SHP77 treated with DMSO at 0.1 percent for 48 hours (cell line): ENCODE measurements around the gene IGF1R.

Experiments used
- DNase-seq: peaks from one replicate; lab custom pipeline; 2025; lab: John Stamatoyannopoulos, UW

The IGF1R gene

DNA sequence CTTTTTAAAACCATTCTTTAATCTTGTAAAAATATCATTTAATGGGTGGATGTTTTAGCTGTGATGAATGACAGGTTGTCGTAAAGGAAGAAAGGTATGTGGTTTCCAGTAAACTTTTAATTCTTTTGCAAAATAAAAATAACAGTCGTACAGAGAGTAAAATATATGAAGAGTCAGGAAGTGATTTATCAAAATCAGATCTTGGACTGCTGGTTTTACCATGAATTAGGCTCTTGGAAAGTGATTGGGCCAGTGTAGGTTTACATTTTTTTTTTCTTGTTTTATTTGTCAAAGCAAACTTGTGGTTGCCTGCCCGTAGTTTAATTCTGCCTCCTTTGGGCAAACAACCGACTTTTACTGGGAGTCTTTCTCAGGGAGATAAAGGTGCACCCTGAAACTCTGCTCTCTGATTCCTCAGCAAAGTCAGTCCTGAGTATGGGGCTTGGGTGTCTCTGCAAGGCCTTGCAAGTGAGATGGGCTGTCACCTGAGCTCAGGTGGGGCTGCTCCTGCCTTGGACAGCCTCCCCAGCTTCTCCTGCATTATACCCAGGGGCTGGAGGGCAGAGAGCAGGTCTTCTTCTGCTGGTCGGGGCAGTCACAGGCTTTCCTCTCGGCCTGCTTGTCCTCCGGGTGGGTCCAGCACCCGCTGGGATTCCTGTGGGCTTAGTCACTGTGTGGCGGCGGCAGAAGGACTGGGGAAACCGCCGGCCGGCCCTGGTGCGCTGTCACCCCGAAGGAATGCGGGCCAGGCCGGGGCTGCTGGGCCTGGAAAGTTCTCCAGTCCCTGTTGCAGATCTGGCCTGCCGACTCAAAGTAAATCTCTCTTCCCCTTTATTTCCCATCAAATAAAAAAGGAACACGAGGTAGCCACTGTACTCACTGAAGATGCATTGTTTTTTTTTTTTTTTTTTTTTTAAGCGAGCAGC, 79.0 kb downstream of the IGF1R start:
- DNase-seq = no peak

DNA sequence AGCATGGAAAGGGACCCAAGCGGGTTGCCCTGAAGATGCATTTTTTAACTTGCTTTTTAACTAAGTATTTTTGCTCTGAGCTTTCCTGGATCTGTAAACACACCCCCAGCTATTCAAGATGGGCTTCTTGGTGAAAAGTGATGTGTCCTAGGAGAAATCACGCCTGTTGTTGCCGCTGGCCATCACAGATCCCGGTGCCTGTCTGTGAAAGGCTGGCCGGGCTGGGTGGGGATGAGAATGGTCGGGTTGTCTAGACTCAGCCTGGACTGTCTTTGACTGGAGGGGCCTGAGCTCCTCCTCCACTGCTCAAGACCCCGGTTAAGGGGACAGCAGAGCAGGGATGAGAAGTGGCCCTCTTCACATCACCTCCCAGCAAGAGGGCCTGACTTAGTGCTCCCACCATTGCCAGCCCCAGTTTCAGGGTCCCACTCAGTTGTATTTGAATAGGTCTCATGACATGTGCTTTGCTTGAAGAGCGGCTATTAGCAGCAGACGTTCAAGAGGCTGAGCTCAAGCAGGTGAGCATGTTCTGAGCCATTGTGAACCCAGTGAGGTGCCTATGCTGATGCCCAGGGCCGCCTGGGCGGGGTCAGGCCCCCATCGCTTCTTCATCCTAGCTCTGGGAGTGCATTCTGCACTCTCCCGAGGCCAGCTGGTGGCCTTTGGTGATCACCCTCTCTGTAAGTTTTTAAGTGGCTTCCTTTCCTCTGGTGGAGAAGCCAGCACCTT, 79.9 kb downstream of the IGF1R start:
- DNase-seq = no peak

DNA sequence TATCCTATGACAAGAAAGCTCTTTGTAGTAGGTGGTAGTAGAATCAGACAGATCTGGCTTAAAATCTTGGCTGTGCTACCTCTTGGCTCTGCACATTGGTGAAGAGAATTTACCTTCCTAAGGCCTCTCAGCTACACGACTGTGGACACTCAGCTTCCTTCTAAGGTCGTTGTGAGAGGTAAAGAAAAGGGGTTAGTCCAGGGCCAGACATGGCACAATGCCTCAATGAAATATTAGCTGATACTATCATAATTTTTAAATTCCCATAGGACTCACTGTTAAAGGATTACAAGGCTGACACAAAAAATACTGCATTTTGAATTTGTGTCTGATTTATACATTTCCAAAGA, 80.4 kb downstream of the IGF1R start:
- no peak for DNase-seq

DNA sequence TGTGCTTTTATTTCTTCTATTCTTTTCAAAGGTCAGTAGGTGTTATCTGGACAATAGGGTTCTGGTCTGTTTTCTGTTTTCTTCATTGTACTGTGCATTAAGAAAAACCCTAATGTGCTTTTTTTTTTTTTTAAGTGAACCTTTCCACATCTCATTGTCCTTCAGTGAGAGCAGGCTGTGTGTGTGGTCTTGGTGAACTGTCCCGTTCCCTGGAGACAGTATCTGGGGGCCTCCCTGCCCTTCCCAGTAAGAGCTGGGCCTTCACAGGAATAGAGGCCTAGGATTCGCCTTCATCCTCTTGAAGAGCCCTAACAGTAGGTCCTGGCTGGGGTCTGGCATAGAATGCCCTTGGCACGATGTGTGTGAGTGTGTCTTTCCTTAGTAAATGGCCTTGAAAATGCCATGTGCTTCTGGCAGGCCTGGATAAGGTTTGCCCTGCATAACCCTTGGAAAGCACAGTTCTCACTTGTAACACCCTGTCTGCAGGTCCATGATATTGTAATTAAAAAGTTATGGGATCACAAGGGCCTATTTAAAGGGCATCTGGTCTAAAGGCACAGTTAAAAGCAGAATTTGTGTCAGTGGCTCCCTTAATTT, 81.2 kb downstream of the IGF1R start:
- DNase-seq = no peak

DNA sequence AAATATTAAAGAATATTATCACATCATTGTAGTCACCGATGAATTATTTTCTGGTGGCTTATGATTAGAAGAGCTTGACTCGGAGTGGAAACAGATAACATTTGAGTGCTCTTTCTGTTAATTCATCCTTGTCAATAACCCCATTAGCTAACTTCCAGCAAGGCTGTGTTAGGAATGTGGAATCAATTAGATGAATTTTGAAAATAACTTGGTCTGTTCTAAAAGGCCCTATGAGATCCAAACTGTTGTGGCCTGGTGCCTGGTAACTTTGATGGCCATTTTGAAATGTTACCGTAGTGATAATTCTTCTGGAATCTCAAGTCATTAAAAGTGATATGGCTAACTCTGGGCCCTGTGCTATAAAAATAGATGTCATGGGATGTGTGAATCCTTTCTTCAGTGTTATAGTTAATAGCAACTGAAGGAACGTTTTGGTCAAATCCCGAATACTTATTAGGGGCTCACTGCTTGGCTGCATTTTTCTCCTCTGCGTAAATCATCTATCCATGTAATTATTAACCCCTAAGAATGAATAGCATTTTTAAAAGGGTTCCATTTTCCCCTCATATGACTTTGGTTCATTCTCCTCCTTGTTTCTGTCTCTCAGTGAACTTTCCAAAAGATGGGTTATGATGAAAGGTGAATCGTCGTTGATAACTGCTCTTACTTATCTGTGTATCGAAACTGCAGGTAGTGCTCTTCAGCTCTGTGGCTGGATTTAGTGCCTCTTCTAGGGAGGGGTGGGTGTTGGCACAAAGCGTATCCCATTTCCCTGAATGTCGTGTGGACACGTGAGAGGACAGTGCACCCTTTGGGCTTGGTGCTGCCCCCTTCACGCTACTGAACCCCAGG, 82.7 kb downstream of the IGF1R start:
- no peak for DNase-seq

DNA sequence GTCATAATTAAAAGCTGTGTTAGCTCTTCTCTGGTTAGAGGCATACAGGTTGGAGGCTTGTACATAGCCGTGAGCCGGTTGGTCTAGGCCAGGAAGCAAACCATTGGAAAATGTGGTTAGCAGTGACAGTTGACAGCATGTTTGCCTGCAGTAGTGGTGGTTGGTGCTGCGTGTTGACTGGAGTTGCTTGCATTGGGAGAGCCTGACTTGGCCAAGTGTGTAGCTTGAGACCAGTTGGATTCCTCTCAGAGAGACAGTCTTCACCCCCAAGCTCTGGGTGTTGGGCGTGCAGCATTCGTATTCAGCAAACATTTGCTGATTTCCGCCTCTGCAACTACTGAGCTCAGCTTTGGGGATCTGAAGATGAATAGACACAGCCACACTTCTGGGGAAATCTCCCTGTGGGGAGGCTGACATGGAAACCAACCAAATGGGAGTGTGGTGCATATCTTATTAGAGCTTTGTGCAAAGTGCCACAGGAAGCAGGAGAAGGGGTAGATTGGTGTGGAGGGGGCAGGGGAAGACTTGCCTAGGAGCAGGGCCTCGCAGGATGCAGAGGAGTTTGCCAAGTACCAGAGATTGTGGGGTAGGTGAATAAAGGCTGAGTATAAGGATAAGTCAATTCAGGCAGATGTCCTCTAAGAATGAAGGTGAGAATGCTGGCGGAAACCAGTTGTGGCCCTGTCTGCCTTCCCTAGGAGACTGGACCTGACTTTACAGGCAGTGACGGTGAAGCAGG, 83.5 kb downstream of the IGF1R start:
- no peak for DNase-seq

DNA sequence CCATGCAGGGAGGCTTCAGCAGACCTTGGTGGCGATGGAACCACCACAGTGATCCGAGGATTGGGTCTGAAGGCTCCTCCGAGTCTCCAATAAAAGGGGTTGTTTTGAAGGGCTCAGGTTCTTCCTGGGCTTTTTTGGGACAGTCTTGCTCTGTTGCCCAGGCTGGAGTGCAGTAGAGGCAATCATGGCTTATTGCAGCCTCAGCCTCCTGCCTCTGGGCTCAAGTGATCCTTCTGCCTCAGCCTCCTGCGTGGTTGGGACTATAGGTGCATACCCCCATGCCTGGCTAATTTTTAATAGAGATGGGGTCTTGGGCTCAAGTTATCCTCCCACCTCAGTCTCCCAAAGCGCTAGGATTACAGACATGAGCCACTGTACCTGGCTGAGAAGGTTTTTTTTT, 84.8 kb downstream of the IGF1R start:
- no peak for DNase-seq

DNA sequence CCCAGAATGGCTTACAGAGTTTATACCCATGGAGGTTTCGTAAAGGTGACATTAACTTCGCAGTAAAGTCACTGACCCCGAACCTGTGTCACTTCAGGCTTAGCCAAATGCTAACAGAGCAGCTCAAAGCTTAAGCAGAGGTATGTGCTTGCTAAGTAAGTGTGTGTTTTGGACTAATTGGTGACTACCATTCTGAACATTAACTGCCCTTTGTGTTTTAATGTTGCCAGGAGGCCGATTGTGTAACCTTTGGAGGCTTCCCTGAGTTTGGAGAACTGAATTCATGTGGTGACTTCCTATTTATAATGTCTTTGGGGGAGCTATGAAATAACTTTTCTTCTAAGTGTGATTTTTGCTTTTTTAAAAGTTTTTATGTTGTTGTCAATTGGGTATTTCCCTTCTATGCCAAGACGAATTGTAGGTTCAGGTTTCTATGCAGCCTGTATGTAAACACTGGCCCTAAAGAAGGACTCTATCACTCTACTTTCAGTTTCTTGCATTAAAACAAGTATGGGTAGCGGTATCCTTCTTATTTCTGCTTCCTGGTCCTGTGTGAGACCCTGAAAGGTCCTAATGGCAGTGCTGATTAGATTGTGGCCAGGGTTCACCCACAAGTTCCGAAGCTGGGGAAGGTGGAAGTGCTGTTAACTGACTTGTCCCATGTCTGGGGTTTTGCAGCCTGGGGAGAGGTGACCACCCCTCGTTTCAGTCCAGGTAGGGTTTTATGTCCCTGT, 86.3 kb downstream of the IGF1R start:
- no peak for DNase-seq

DNA sequence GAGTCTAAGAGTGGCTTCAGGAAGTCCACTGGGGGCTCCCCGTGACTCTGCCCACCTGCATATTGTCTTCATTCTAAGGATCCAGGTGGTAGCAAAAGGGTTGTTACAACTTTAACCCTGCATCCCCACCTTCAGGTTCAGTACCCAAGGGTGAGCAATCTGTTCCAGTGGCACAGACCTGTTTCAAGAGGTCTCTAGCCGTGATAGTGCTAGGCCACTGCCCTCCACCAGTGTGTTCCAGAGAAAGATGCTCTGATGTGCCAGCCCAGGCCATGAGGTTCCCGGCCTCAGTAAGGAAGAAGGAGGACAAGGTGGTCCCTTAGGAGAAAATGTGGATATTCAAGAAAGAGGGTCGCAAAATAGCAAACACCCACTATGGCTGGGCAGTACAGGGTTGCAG, 87.0 kb downstream of the IGF1R start:
- DNase-seq = no peak

DNA sequence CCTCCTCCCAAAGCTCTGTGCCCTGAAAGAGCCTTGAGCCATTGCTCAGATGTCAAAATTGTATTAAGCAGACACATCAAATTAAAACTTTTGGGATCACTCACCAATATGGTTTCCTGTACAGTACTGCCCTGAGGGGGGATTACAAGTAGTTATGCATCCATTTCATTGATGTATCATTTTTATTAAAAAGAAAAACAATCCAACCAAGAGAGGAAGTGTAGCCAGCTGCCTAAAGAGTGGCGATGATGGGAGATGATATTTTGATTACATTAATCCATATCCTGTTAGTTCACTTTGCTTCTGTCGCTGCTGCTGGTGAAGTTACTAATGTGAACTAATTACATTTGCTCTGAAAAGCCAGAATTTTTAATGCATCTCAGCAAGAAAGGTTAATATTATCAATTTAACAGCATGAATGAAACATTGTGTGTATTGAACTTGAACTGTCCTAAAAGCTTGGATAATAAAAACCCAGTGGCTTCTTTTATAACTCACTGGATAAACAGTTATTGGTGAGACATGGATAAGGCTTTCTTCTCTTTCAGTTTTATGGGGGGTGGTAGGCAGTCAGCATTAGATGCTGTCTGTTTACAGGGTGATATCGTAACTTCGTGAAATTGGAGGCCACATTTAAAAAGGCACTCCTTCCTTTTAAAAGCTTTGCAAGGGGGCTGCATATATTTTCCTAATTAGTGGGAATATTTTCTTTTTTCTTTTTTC, 87.7 kb downstream of the IGF1R start:
- DNase-seq = no peak

DNA sequence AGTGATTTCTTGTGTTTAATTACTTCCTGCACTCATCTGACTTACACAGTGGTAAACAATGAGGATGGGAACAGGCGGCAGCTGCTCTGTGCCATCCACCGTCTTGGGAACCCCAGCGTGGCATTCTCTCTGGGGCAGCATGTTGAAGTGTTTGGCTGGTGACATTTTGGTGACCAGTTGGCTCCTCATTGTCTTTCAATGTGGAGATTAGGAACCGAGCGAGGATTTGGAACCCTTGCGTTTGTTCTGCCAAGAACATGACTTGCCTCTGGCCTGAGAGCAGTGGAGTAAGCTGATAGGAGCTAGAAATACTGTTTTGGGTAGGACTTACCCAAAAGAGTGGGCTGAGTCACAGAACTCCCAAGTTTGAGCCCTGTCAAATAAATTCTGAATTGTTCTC, 88.8 kb downstream of the IGF1R start:
- no peak for DNase-seq

DNA sequence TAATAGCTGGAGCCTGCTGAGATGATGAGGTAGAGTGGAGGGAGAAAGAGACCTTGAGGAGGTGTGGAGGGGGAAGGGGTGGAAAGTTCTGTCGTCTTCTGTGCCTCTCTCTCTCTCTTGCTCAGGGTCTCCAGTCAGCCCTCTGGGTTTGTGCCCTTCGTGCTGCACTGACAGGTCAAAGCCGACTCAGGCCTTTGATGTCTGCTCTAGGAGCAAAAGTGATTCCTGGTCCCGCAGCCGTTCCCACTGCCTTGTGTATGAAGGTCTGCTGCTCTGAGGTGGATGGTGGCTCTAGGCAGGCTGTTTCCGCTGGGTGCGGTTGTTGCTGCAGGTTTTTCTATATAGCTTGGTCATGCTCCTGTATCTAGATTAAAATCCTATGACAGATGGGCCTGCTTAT, 89.4 kb downstream of the IGF1R start:
- DNase-seq = no peak

DNA sequence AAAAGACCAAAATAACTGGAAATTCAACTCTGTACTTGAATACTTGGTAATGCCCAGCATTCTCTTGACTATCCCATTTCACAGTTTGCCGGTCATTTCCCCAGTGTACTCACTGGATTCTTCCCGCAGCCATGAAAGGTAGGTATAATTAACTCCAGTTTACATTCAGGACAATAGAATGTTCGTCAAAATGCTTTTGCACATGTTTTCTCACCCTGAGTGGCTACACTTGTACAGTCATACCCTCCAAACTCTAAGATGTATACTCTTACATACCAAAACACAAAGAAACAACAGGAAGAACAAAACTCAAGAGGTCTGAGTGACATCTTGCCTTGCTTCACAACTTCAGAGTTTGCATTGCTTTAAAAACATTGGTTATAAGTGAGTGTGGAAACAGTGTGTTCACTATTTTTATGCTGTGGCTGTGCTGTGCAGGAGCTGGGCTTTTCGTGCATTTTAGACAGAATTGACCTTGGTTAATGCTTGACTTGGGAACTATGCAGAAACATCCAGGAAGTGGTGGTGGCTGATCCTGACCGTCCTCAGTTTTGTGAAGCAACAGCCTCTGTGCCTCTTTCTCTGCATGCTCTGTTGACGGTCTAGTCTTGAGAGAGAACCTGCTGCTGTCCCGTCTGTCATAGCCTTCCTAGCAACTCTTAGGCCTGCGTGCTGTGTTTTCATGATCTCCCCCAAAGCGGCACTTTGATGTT, 90.5 kb downstream of the IGF1R start:
- no peak for DNase-seq

DNA sequence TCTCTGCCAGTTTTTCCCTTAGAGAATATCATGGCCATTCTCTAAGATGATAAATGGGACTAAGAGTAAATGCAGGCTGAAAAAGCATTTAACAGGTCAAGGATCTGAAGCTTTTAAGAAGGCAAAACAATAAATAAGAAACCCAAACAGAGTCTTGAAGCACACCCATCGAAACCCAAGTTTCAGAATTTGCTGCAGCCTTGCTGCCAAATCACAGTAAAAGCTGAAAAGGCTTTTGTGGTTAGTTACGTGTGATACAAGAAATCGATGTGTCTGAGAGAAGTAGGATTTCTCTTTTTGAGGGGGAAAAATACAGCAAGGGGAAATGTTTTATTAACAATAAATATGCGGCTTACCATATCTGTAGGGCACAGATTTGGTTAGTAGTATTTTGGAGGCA, 92.0 kb downstream of the IGF1R start:
- DNase-seq = no peak

DNA sequence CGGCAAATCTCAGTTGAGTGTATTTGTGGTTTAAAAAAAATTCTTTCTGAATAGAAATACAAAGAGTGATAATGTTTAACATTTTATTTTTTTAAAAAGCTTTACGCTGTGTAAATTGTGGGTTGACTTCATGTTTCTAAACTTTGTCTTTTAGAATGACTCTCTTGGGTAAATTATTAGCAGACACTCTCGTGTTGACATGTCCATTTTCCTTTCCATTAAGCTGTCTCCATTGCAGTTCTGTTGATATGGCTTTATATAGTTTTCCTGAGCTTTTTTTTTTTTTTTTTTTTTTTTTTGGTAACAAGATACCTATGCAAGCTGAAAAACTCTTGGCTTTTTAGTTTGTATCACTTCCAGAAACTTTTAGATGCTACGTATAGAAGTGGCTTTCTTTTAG, 92.6 kb downstream of the IGF1R start:
- no peak for DNase-seq

DNA sequence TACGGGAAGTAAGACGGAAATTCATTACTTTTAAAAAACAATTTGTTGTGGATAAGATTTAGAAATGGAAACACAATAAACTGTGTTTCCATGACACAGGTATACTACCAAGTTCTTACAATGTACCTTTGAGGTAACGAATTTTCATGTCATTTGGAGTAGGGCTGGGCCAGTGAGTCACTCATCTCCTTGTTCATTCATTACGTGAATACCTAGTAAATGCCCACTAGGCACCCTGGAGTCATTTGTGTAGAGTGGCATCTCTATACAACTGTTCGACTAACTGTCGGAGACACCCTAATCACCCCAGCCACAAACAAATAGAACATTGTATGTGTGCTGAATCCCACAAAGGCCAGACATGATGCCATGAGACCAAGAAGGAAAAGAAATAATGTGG, 94.8 kb downstream of the IGF1R start:
- DNase-seq = no peak

DNA sequence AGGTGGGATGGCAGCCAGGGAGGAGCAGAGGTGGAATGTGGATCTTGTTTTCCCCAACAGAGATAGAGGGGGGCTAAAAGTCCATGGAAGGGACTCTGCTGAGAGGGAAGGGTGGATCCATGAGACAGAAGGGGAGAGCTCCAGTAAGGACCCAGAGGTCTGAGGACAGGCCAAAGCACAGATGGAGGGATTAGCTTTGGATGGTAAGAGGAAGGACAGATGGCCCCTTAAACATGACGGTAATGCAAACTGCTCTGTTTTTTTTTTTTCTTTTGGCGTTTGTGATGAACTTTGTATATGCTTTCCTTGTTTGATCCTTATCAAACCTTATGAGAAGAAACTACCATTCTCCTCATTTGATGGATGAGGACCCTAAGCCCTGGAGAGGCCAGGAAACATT, 96.2 kb downstream of the IGF1R start:
- no peak for DNase-seq

DNA sequence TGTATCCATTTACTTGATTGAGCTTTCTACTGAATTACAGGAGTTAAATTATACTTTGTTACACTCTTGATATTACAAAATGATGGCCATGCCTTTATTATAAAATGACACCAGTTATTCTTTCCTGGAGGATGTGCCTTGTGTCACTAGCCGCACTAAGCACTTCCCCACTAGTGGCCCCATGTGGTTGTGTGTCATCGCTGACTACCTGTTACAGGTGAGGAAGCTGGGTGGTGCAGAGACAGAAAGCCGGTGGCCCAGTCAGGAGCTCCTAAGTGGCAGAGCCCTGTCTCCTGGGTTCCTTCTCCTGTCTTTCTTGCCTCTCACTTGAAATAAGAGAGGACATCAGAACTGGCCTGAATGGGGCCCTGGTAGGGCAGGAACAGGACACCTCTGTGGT, 96.8 kb downstream of the IGF1R start:
- no peak for DNase-seq

DNA sequence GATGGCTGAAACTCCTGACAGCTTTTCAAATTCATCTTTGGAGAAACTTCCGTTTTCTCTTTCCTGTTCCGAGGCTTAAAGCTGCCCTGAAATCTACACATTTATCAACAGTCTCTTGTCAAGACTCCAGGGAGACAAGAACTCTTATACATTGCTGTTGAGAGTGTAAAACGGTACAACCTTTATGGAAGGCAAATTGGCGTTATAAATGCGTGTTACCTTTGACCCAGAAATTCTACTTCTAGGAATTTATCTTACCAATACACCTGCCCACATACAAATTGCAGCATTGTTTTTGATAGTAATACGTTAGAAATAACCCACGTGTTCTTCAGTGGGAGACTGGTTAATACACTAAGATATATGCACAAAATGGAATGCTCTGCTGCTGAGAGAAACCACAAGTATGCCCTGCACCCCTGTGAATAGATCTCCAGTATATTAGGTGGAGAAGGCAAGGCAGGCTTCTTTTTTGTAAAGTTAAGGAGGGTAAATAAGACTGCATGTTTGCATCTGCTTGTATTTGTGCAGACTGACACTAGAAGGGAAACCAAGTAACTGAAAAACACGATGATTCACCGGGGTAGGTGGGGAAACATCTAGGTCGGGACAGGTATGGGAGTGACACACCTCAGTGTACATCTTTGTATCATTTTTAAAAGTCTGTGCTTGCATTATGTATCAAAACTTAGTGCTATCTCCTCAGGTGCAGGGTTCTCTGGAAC, 97.5 kb downstream of the IGF1R start:
- no peak for DNase-seq
